H1 (cell line): ENCODE measurements around the gene EVC2. TPM values are rescaled to one million over a fixed set of nuclear protein-coding genes. Genes with fewer than 3 reads are reported as not detected.

Experiments used
- CTCF ChIA-PET: fragments of 300-600 bp; sonication (Branson Sonifier 250); formaldehyde crosslinking; loops from one replicate; lab custom pipeline; 2021; ENCODE audit not compliant: partially characterized antibody; lab: Charles Lee
- POLR2A ChIA-PET: fragments of 300-600 bp; sonication (Branson Sonifier 250); formaldehyde crosslinking; loops from one replicate; lab custom pipeline; 2021; ENCODE audit warnings: inconsistent platforms; ENCODE audit not compliant: partially characterized antibody; lab: Charles Lee
- DNase-seq, 2 experiments: peaks; one replicate each; pipeline versions ENCODE4 v3.0.0 to v3.0.0-alpha.2; 2010 to 2022; ENCODE audit warnings: low spot score in 2 of 2, low read depth in 1 of 2, mixed read lengths in 1 of 2
- FAIRE-seq: peaks from 2 replicates; lab custom pipeline; 2011; peaks lifted over from hg19 to GRCh38; lab: Jason Lieb, UNC
- H2AFZ ChIP-seq: 2 replicates; pipeline ENCODE4 v1.8.1; 2012; ENCODE audit warnings: low read length, inconsistent platforms
- H2AK5ac ChIP-seq: 2 replicates; pipeline ENCODE4 v1.6.1; 2013; ENCODE audit warnings: low read depth, low read length
- H2BK120ac ChIP-seq: replicated peaks from 2 replicates; pipeline ENCODE3; 2013; ENCODE audit warnings: low read depth, low read length, inconsistent platforms
- H2BK12ac ChIP-seq: 2 replicates; pipeline ENCODE4 v1.6.1; 2013; ENCODE audit warnings: low read depth, low read length
- H2BK15ac ChIP-seq: 2 replicates; pipeline ENCODE4 v1.6.1; 2013; ENCODE audit warnings: low read length
- H2BK20ac ChIP-seq: 2 replicates; pipeline ENCODE4 v1.6.1; 2013; ENCODE audit warnings: low read length
- H2BK5ac ChIP-seq: 2 replicates; pipeline ENCODE4 v1.6.1; 2013; ENCODE audit warnings: low read depth, low read length
- H3K14ac ChIP-seq: 2 replicates; pipeline ENCODE4 v1.6.1; 2013; ENCODE audit warnings: inconsistent platforms; ENCODE audit not compliant: insufficient read length
- H3K18ac ChIP-seq: 2 replicates; pipeline ENCODE4 v1.6.1; 2013; ENCODE audit warnings: low read length; ENCODE audit errors: extremely low read depth
- H3K23ac ChIP-seq: 2 replicates; pipeline ENCODE4 v1.6.1; 2013; ENCODE audit warnings: inconsistent platforms; ENCODE audit not compliant: insufficient read length
- H3K23me2 ChIP-seq: 2 replicates; pipeline ENCODE4 v1.6.1; 2013; ENCODE audit warnings: low read depth, low read length
- H3K27ac ChIP-seq: 2 replicates; pipeline ENCODE4 v1.6.1; 2011; ENCODE audit warnings: low read depth, low read length, inconsistent platforms
- H3K27me3 ChIP-seq, 4 experiments: replicated peaks in 1 of 4; 1 replicate in 1 of 4; 2 replicates in 3 of 4; pipeline versions ENCODE4 v1.6.1 to v1.8.1; 2011 to 2013; ENCODE audit warnings: low read length in 3 of 4, mild to moderate bottlenecking in 3 of 4, inconsistent platforms in 2 of 4, mixed read lengths in 2 of 4, moderate library complexity in 1 of 4; ENCODE audit not compliant: control insufficient read depth in 3 of 4, insufficient read depth in 3 of 4; ENCODE audit errors: extremely low read depth in 1 of 4
- H3K36me3 ChIP-seq, 4 experiments: 2 replicates each; pipeline versions ENCODE4 v1.6.1 to v1.8.1; 2011 to 2013; ENCODE audit warnings: mild to moderate bottlenecking in 4 of 4, low read length in 3 of 4, moderate library complexity in 2 of 4, control low read depth in 1 of 4, inconsistent platforms in 1 of 4; ENCODE audit not compliant: insufficient read depth in 4 of 4, control insufficient read depth in 2 of 4
- H3K4ac ChIP-seq: replicated peaks from 2 replicates; pipeline ENCODE3; 2013; ENCODE audit warnings: low read length, low read depth, mixed read lengths, inconsistent platforms; ENCODE audit not compliant: insufficient read length
- H3K4me1 ChIP-seq, 4 experiments: replicated peaks in 1 of 4; 1 replicate in 1 of 4; 2 replicates in 3 of 4; pipeline versions ENCODE4 v1.6.1 to v1.8.1; 2011 to 2013; ENCODE audit warnings: low read length in 3 of 4, inconsistent platforms in 2 of 4, mixed read lengths in 1 of 4; ENCODE audit not compliant: insufficient read depth in 4 of 4, control insufficient read depth in 3 of 4
- H3K4me2 ChIP-seq, 2 experiments: 2 replicates each; pipeline versions ENCODE4 v1.6.1 to v1.8.1; 2011 to 2013; ENCODE audit warnings: low read depth in 2 of 2, low read length in 2 of 2, control low read depth in 1 of 2, inconsistent platforms in 1 of 2, mild to moderate bottlenecking in 1 of 2; ENCODE audit not compliant: insufficient read depth in 1 of 2
- H3K4me3 ChIP-seq, 4 experiments: fragments of 200-600, 300-600 bp in 1 of 4; sonication (generic), shearing (Covaris generic), sonication (Bioruptor Twin) in 1 of 4; 2 replicates each; pipeline versions ENCODE4 v1.5.1 to v1.8.1; 2011 to 2016; ENCODE audit warnings: low read length in 4 of 4, low read depth in 3 of 4, control low read depth in 2 of 4, inconsistent platforms in 2 of 4, mild to moderate bottlenecking in 2 of 4, mixed read lengths in 1 of 4, moderate library complexity in 1 of 4; ENCODE audit not compliant: insufficient read depth in 2 of 4; ENCODE audit errors: extremely low read depth in 1 of 4
- H3K56ac ChIP-seq: replicated peaks from 2 replicates; pipeline ENCODE3; 2013; ENCODE audit warnings: low read depth, mild to moderate bottlenecking, mixed read lengths, low read length, inconsistent platforms; ENCODE audit not compliant: insufficient read length
- H3K79me1 ChIP-seq: 2 replicates; pipeline ENCODE4 v1.6.1; 2013; ENCODE audit warnings: low read depth, low read length, control low read depth
- H3K79me2 ChIP-seq, 2 experiments: 2 replicates each; pipeline versions ENCODE4 v1.6.1 to v1.8.1; 2012 to 2013; ENCODE audit warnings: low read length in 2 of 2, mild to moderate bottlenecking in 2 of 2, inconsistent platforms in 1 of 2; ENCODE audit not compliant: insufficient read depth in 2 of 2, control insufficient read depth in 1 of 2
- H3K9ac ChIP-seq, 4 experiments: replicated peaks in 1 of 4; 1 replicate in 1 of 4; 2 replicates in 3 of 4; pipeline versions ENCODE4 v1.6.1 to v1.8.1; 2011 to 2013; ENCODE audit warnings: low read depth in 3 of 4, low read length in 3 of 4, control low read depth in 2 of 4, mild to moderate bottlenecking in 2 of 4, moderate library complexity in 2 of 4, inconsistent platforms in 1 of 4; ENCODE audit errors: extremely low read depth in 1 of 4
- H3K9me3 ChIP-seq, 2 experiments: 2 replicates each; pipeline versions ENCODE4 v1.6.1 to v1.8.1; 2012 to 2013; ENCODE audit warnings: mild to moderate bottlenecking in 2 of 2, moderate library complexity in 2 of 2, control low read depth in 1 of 2, inconsistent platforms in 1 of 2, low read depth in 1 of 2, low read length in 1 of 2, mixed read lengths in 1 of 2; ENCODE audit not compliant: insufficient read depth in 2 of 2
- H4K20me1 ChIP-seq, 2 experiments: replicated peaks in 1 of 2; 2 replicates each; pipeline versions ENCODE3 to v1.8.1; 2011 to 2013; ENCODE audit warnings: inconsistent platforms in 2 of 2, low read length in 2 of 2, mild to moderate bottlenecking in 1 of 2; ENCODE audit not compliant: insufficient read depth in 2 of 2, control insufficient read depth in 1 of 2
- H4K5ac ChIP-seq: 2 replicates; pipeline ENCODE4 v1.6.1; 2013; ENCODE audit warnings: low read length, low read depth, mixed read lengths, inconsistent platforms; ENCODE audit not compliant: insufficient read length
- H4K8ac ChIP-seq: 2 replicates; pipeline ENCODE4 v1.8.0; 2013; ENCODE audit warnings: mild to moderate bottlenecking, moderate library complexity, low read length, inconsistent platforms; ENCODE audit not compliant: insufficient read depth; ENCODE audit errors: extremely low read depth
- H4K91ac ChIP-seq: replicated peaks from 2 replicates; pipeline ENCODE3; 2013; ENCODE audit warnings: low read length, mixed read lengths, inconsistent platforms; ENCODE audit not compliant: insufficient read length
- CBX8 ChIP-seq: fragments of 300-800, 300-1000 bp; sonication (generic); IDR thresholded peaks from 2 replicates; pipeline ENCODE4 v1.7.1; 2016; ENCODE audit warnings: low read depth, low read length, borderline replicate concordance
- CEBPB ChIP-seq: IDR thresholded peaks from 2 replicates; pipeline ENCODE4 v1.6.1; 2012; ENCODE audit warnings: low read depth, low read length
- CHD1 ChIP-seq: IDR thresholded peaks from 2 replicates; pipeline ENCODE4 v1.6.1; 2012; ENCODE audit warnings: low read depth, low read length, improper control_type of control experiment
- HDAC2 ChIP-seq, 2 experiments: fragments of 300-600 bp in 1 of 2; sonication (generic) in 1 of 2; IDR thresholded peaks; 2 replicates each; pipeline ENCODE4 v1.6.1; 2011 to 2012; ENCODE audit warnings: low read depth in 2 of 2, low read length in 2 of 2, mild to moderate bottlenecking in 2 of 2, moderate library complexity in 2 of 2, borderline replicate concordance in 1 of 2, inconsistent platforms in 1 of 2
- HDAC6 ChIP-seq: IDR thresholded peaks from one replicate; pipeline ENCODE4 v1.7.1; 2012; ENCODE audit warnings: low read depth, mild to moderate bottlenecking, inconsistent platforms, low read length, moderate library complexity
- MAFK ChIP-seq: IDR thresholded peaks from 2 replicates; pipeline ENCODE4 v1.6.1; 2012; ENCODE audit warnings: low read depth, mild to moderate bottlenecking, improper control_type of control experiment, low read length
- NANOG ChIP-seq: IDR thresholded peaks from 2 replicates; pipeline ENCODE4 v1.6.1; 2011; ENCODE audit warnings: low read length, low read depth, mild to moderate bottlenecking, inconsistent platforms; ENCODE audit not compliant: insufficient read depth, poor library complexity, severe bottlenecking
- POLR2AphosphoS5 ChIP-seq: IDR thresholded peaks from 2 replicates; pipeline ENCODE4 v1.6.1; 2011; ENCODE audit warnings: low read depth, low read length
- POU5F1 ChIP-seq: IDR thresholded peaks from 2 replicates; pipeline ENCODE4 v1.6.1; 2011; ENCODE audit warnings: low read depth, mild to moderate bottlenecking, low read length, moderate library complexity
- RNF2 ChIP-seq: fragments of 200-900, 300-1000 bp; sonication (generic); IDR thresholded peaks from 2 replicates; pipeline ENCODE4 v1.7.1; 2016; ENCODE audit warnings: borderline replicate concordance, low read depth, mild to moderate bottlenecking, antibody characterized with exemption, low read length; ENCODE audit not compliant: poor library complexity, severe bottlenecking; ENCODE audit errors: missing control alignments
- SIX5 ChIP-seq: IDR thresholded peaks from 2 replicates; pipeline ENCODE4 v1.6.1; 2011; ENCODE audit warnings: mild to moderate bottlenecking, low read depth, low read length
- SP2 ChIP-seq: IDR thresholded peaks from 2 replicates; pipeline ENCODE4 v1.6.1; 2012; ENCODE audit warnings: mild to moderate bottlenecking, low read length, inconsistent platforms
- SP4 ChIP-seq: IDR thresholded peaks from 2 replicates; pipeline ENCODE4 v1.6.1; 2012; ENCODE audit warnings: low read length, inconsistent platforms
- TCF12 ChIP-seq: IDR thresholded peaks from 2 replicates; pipeline ENCODE4 v1.6.1; 2011; ENCODE audit warnings: low read depth, mild to moderate bottlenecking, low read length
- TEAD4 ChIP-seq: IDR thresholded peaks from 2 replicates; pipeline ENCODE4 v1.6.1; 2012; ENCODE audit warnings: low read depth, low read length, inconsistent platforms, mixed read lengths
- WGBS, 2 experiments: shearing (Covaris generic) in 1 of 2; methylation state at CpG; one replicate each; pipeline versions ENCODE4 v1.1.6 to v1.1.7; 2013 to 2015; ENCODE audit warnings: low lambda C conversion rate in 2 of 2, mixed read lengths in 2 of 2, inconsistent platforms in 1 of 2, low coverage in 1 of 2, missing lambda C conversion rate in 1 of 2; ENCODE audit not compliant: insufficient replicate concordance in 2 of 2, insufficient coverage in 1 of 2, insufficient read length in 1 of 2; ENCODE audit errors: extremely low coverage in 1 of 2, missing lambda C conversion rate in 1 of 2; 5-methylcytosine and 5-hydroxymethylcytosine counted together
- polyA plus RNA-seq, 7 experiments: library from polyadenylated mRNA; depleted of rRNA in 3 of 7; stranded (reverse) in 5 of 7; unstranded in 2 of 7; fragments of >200 nt in 5 of 7; fragments of 200-250 nt in 2 of 7; gene quantifications; 1 replicate in 5 of 7; 2 replicates in 1 of 7; 4 replicates in 1 of 7; pipeline versions ENCODE4 v1.2.1 to v1.2.3, GENCODE V29; 2011 to 2013; ENCODE audit warnings: missing spikeins in 2 of 7, mixed read lengths in 2 of 7
- total RNA-seq: library from RNA; stranded (reverse); fragmentation: NEBNext Ultra II Directional; extraction: Animal tissue kit (Norgen Biotek cat#: 25700); gene quantifications from 2 replicates; pipeline ENCODE4 v1.2.1, GENCODE V29; 2021

EVC2 gene
- total and polyA plus RNA-seq, 2 of the 8 experiments (the other 6 are each of a cell fraction or from before 2014, with no cell fraction given), result 0.73 to 5.9 TPM

- Histone ChIP-seq H2AFZ (no peak overlapping the region), H3K9ac (no peak overlapping the region), H2BK12ac (no peak overlapping the region), H2BK120ac (no peak overlapping the region), H4K8ac (no peak overlapping the region), H2BK5ac (no peak overlapping the region), H3K36me3 (peaks cover 2 to 7% (median 4%) of the 10 kb centered on the region in 4 experiments; a peak in 4 of 8 replicates), H3K79me1 (no peaks in the 10 kb centered on the region), H3K4me3 (no peak overlapping the region), H4K91ac (no peak overlapping the region), H3K4me1 (peaks cover 0 to 6% (median 3%) of the 10 kb centered on the region in 4 experiments; a peak in 5 of 7 replicates), H4K20me1 (no peaks in the 10 kb centered on the region), H3K27ac (no peak overlapping the region), H3K23ac (no peak overlapping the region), H3K23me2 (no peaks in the 10 kb centered on the region), H3K79me2 (no peaks in the 10 kb centered on the region), H3K4ac (no peak overlapping the region), H3K14ac (no peak overlapping the region), H3K27me3 (no peaks in the 10 kb centered on the region), H2AK5ac (no peak overlapping the region), H3K56ac (no peak overlapping the region), H2BK20ac (no peak overlapping the region), H3K18ac (no peak overlapping the region), H3K9me3 (no peaks in the 10 kb centered on the region), H4K5ac (no peak overlapping the region), H2BK15ac (no peak overlapping the region), H3K4me2 (no peak overlapping the region)
- CTCF ChIA-PET, result interaction anchor here (1.0 to 1.3 kb wide), 2 partner anchors 22 to 241 kb away, joined by 3 read pairs; no protein-coding TSS in a partner anchor
- no peak for DNase-seq
- 88% methylated on average over 10 of the region's 10 CpGs; no CpG with 5 or more reads in 1 of the 2 experiments for WGBS, 2 experiments
- POLR2A ChIA-PET, result no interaction called here
- FAIRE-seq, result no peak
- TF ChIP-seq NANOG, result no peak
- TF ChIP-seq SP2, result no peak
- TF ChIP-seq TEAD4, result no peak
- no peak for TF ChIP-seq HDAC2 (IDR thresholded peaks at IDR 0.05; ENCODE audit: borderline replicate concordance in 1 of 2, low read depth in 2 of 2, low read length in 2 of 2)
- no peak for TF ChIP-seq SP4
- TF ChIP-seq CBX8, result no peak
- TF ChIP-seq HDAC6, result no peak
- TF ChIP-seq POLR2AphosphoS5, result no peak
- TF ChIP-seq RNF2, result no peak
- no peak for TF ChIP-seq POU5F1
- no peak for TF ChIP-seq CHD1
- TF ChIP-seq SIX5, result no peak
- no peak for TF ChIP-seq TCF12
- TF ChIP-seq CEBPB, result no peak
- TF ChIP-seq MAFK, result no peak
Observed at GRCh38 chr4:5757954-5758353, 49.6 kb upstream of the EVC2 start.
